Tibial artery (tissue), 4 donors: ENCODE data around the gene STRADB.

ENCODE experiments used
- DNase-seq, 2 donors: peaks; one replicate each; pipeline ENCODE4 v3.0.0-alpha.2; 2019
- H3K27ac ChIP-seq, 2 donors: fragments of 200-600 bp; sonication (generic) in 1 of 2; 1 replicate in 1 of 2; 2 replicates in 1 of 2; pipeline ENCODE4 v1.5.1; 2018 to 2019; ENCODE audit warnings: mild to moderate bottlenecking in 1 of 2
- H3K27me3 ChIP-seq, 2 donors: fragments of 200-600 bp; sonication (generic) in 1 of 2; one replicate each; pipeline versions ENCODE4 v1.5.1 to v1.6.0; 2016 to 2019
- H3K36me3 ChIP-seq, 3 donors: fragments of 200-600 bp; sonication (generic) in 2 of 3; one replicate each; pipeline ENCODE4 v1.5.1; 2016 to 2019; ENCODE audit warnings: mild to moderate bottlenecking in 2 of 3
- H3K4me1 ChIP-seq, 4 donors: fragments of 200-600 bp; sonication (generic) in 2 of 4; 1 replicate in 3 of 4; 2 replicates in 1 of 4; pipeline ENCODE4 v1.5.1; 2016 to 2019
- H3K4me3 ChIP-seq, 2 donors: fragments of 200-600 bp; sonication (generic) in 1 of 2; 1 replicate in 1 of 2; 2 replicates in 1 of 2; pipeline ENCODE4 v1.5.1; 2018 to 2019; ENCODE audit warnings: mild to moderate bottlenecking in 2 of 2
- H3K9me3 ChIP-seq, 3 donors: fragments of 200-600 bp; sonication (generic) in 1 of 3; one replicate each; pipeline ENCODE4 v1.5.1; 2016 to 2019
- CTCF ChIP-seq, 2 experiments: fragments of 200-600 bp in 1 of 2; fragments of 450-650 bp in 1 of 2; IDR thresholded peaks; one replicate each; pipeline ENCODE4 v1.5.1; 2017 to 2019; ENCODE audit warnings: antibody characterized with exemption in 2 of 2, mild to moderate bottlenecking in 1 of 2, moderate library complexity in 1 of 2
- intact Hi-C: fragments of 100-400 bp; cut with DNase I; formaldehyde crosslinking; loops from one replicate; pipeline ENCODE4 v1.15.0; 2023; ENCODE audit warnings: low total_unique reads

STRADB gene

GRCh38 chr2:201451292-201452057 is at the start of gene STRADB, which contains the start of gene TRAK2:
Gene STRADB, plus strand, starts transcription at chr2:201451740. Its CDS starts 3,101 bp downstream, at chr2:201454841.
Gene TRAK2, minus strand, starts transcription at chr2:201451458. Its CDS starts 30,951 bp downstream, at chr2:201420507.
- intact Hi-C loops = no loop called here
- TF ChIP-seq CTCF (IDR thresholded peaks at IDR 0.05) = peak; percentile 39 to 43
- no peaks in the 10 kb centered on the region for H3K9me3 ChIP-seq
- peak within 1 kb of the TSS; percentile 83 to 95 for H3K27ac ChIP-seq
- no peaks in the 10 kb centered on the region for H3K27me3 ChIP-seq
- peaks cover 0 to 44% (median 13%) of the 10 kb centered on the region in 4 donors for H3K4me1 ChIP-seq
- H3K4me3 ChIP-seq = peak within 1 kb of the TSS; percentile 70 to 88
- DNase-seq = peak; percentile 95 to 97
- peaks cover 0 to 5% (median 0%) of the 10 kb centered on the region in 3 donors for H3K36me3 ChIP-seq

- H3K27me3 ChIP-seq = no peaks in the 10 kb centered on the region
- TF ChIP-seq CTCF (IDR thresholded peaks at IDR 0.05) = no peak
- no peak overlapping the region for H3K27ac ChIP-seq
- H3K4me3 ChIP-seq = no peak overlapping the region
- H3K4me1 ChIP-seq = peaks cover 0 to 48% (median 23%) of the 10 kb centered on the region in 4 donors
- H3K36me3 ChIP-seq = peaks cover 14 to 17% (median 14%) of the 10 kb centered on the region in 3 donors
- no peak for DNase-seq
- no peaks in the 10 kb centered on the region for H3K9me3 ChIP-seq
- intact Hi-C loops = no loop called here
These were observed 49.7 kb upstream of the STRADB start for GRCh38 chr2:201401815-201402214.

GRCh38 chr2:201402651-201403562 is 48.6 kb upstream of the STRADB start:
- TF ChIP-seq CTCF (IDR thresholded peaks at IDR 0.05) = no peak
- Histone ChIP-seq H3K4me1 (peaks cover 0 to 57% (median 26%) of the 10 kb centered on the region in 4 donors), H3K27ac (peak overlapping the region in 1 of 2 donors; percentile 29)

GRCh38 chr2:201403880-201404279 is 47.7 kb upstream of the STRADB start:
- Histone ChIP-seq H3K27ac (peak overlapping the region in 1 of 2 donors; percentile 29), H3K4me3 (no peak overlapping the region)

More at GRCh38 chr2:201402651-201403562, 48.6 kb upstream of the STRADB start:
- intact Hi-C loops = no loop called here
- Histone ChIP-seq H3K36me3 (peaks cover 3 to 6% (median 3%) of the 10 kb centered on the region in 3 donors), H3K9me3 (no peaks in the 10 kb centered on the region), H3K4me3 (no peak overlapping the region), H3K27me3 (no peaks in the 10 kb centered on the region)
- DNase-seq = no peak

More at GRCh38 chr2:201403880-201404279, 47.7 kb upstream of the STRADB start:
- intact Hi-C loops = no loop called here
- Histone ChIP-seq H3K36me3 (no peaks in the 10 kb centered on the region), H3K27me3 (no peaks in the 10 kb centered on the region), H3K4me1 (peaks cover 0 to 67% (median 30%) of the 10 kb centered on the region in 4 donors), H3K9me3 (no peaks in the 10 kb centered on the region)
- TF ChIP-seq CTCF (IDR thresholded peaks at IDR 0.05) = no peak
- no peak for DNase-seq
